IMR-90 (cell line): ENCODE results near the gene GAS2L3.

ENCODE experiments used
- ELK1 ChIP-seq: fragments of 150-350 bp; IDR thresholded peaks from 2 replicates; pipeline ENCODE4 v1.6.1; 2016; ENCODE audit warnings: low read depth, mild to moderate bottlenecking, low read length, moderate library complexity, borderline replicate concordance
- POLR2A ChIP-seq: IDR thresholded peaks from 2 replicates; pipeline ENCODE4 v1.6.1; 2012; ENCODE audit warnings: mild to moderate bottlenecking, low read depth, low read length
- RAD21 ChIP-seq: IDR thresholded peaks from 2 replicates; pipeline ENCODE4 v1.6.1; 2012; ENCODE audit warnings: low read length, improper control_type of control experiment
- RCOR1 ChIP-seq: IDR thresholded peaks from 2 replicates; pipeline ENCODE4 v1.6.1; 2012; ENCODE audit warnings: mild to moderate bottlenecking, low read length, improper control_type of control experiment; ENCODE audit not compliant: insufficient replicate concordance
- SMC3 ChIP-seq: fragments of 150-350 bp; IDR thresholded peaks from 2 replicates; pipeline ENCODE4 v1.6.1; 2016; ENCODE audit warnings: low read depth, mild to moderate bottlenecking, antibody characterized with exemption, low read length, moderate library complexity
- TF ChIP-seq, protein P1 (sequence below): conservative IDR thresholded peaks from 2 replicates; pipeline ENCODE4 v1.5.1; 2012; ENCODE audit warnings: mild to moderate bottlenecking, low read depth, low read length, improper control_type of control experiment
- TF ChIP-seq, protein P2 (sequence below): fragments of 150-350 bp; IDR thresholded peaks from 2 replicates; pipeline ENCODE4 v1.6.1; 2017; ENCODE audit warnings: mild to moderate bottlenecking, antibody characterized with exemption, low read length, low read depth

- TF ChIP-seq, protein P1, sequence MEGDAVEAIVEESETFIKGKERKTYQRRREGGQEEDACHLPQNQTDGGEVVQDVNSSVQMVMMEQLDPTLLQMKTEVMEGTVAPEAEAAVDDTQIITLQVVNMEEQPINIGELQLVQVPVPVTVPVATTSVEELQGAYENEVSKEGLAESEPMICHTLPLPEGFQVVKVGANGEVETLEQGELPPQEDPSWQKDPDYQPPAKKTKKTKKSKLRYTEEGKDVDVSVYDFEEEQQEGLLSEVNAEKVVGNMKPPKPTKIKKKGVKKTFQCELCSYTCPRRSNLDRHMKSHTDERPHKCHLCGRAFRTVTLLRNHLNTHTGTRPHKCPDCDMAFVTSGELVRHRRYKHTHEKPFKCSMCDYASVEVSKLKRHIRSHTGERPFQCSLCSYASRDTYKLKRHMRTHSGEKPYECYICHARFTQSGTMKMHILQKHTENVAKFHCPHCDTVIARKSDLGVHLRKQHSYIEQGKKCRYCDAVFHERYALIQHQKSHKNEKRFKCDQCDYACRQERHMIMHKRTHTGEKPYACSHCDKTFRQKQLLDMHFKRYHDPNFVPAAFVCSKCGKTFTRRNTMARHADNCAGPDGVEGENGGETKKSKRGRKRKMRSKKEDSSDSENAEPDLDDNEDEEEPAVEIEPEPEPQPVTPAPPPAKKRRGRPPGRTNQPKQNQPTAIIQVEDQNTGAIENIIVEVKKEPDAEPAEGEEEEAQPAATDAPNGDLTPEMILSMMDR = no peak
- no peak for TF ChIP-seq ELK1
- TF ChIP-seq POLR2A = no peak
- no peak for TF ChIP-seq SMC3
- no peak for TF ChIP-seq RAD21
- TF ChIP-seq, protein P2, sequence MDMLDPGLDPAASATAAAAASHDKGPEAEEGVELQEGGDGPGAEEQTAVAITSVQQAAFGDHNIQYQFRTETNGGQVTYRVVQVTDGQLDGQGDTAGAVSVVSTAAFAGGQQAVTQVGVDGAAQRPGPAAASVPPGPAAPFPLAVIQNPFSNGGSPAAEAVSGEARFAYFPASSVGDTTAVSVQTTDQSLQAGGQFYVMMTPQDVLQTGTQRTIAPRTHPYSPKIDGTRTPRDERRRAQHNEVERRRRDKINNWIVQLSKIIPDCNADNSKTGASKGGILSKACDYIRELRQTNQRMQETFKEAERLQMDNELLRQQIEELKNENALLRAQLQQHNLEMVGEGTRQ = no peak
- no peak for TF ChIP-seq RCOR1
Observed at GRCh38 chr12:100656856-100657255, 83.4 kb downstream of the GAS2L3 start.
